Central memory CD4-positive, alpha-beta T cell (primary cell): ENCODE measurements around the gene LRFN2.

Source experiments
- DNase-seq: peaks from one replicate; pipeline ENCODE4 v3.0.0; 2022

Gene LRFN2

GRCh38 chr6:40426346-40427066 is 160.7 kb downstream of the LRFN2 start:
- DNase-seq, result no peak

GRCh38 chr6:40425192-40425919 is 161.8 kb downstream of the LRFN2 start:
- no peak for DNase-seq

GRCh38 chr6:40422046-40422445 is 165.1 kb downstream of the LRFN2 start:
- no peak for DNase-seq

- no peak for DNase-seq
Observed at GRCh38 chr6:40419946-40420728, 167.0 kb downstream of the LRFN2 start.

DNA sequence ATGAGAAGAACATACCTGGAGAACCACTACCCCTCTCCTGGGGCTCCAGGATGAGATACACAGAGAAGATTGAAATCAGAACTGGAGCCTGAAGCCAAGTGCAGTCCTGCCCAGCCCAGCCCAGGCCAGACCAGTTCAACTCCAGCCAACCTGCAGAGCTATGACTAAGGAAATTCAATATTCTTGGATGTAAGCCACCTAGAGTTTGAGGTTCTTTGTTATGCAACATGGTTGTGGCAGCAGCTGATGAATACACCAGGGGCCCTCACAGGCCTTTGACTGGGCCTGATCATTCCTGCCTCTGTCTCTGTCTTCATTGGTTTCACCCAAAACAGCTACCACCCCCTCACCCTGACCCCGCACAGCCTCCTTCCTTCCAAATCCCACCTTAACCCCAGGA is 167.8 kb downstream of the LRFN2 start:
- no peak for DNase-seq

GRCh38 chr6:40417031-40417430 is 170.1 kb downstream of the LRFN2 start:
- no peak for DNase-seq

GRCh38 chr6:40414617-40415016 is 172.5 kb downstream of the LRFN2 start:
- DNase-seq, result no peak

DNA sequence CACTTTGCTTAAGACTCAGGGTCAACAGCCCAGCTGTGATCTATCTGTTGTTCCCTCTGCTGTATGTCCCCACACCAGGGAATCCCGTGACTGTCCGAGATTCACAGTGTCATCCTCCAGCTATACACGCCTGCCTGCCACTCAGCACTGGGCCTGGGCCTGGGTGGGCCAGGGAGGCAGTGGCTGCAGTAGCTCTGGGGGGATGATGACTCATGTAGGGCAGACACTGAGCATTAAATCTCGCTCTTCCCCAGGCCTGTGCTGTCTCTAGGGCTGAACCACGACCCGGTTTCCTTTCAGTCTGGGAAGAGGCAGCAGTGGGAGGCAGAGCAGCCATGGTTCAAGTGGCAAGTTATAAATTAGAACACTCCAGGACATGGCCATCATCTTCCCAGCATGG is 173.9 kb downstream of the LRFN2 start:
- DNase-seq, result no peak

DNA sequence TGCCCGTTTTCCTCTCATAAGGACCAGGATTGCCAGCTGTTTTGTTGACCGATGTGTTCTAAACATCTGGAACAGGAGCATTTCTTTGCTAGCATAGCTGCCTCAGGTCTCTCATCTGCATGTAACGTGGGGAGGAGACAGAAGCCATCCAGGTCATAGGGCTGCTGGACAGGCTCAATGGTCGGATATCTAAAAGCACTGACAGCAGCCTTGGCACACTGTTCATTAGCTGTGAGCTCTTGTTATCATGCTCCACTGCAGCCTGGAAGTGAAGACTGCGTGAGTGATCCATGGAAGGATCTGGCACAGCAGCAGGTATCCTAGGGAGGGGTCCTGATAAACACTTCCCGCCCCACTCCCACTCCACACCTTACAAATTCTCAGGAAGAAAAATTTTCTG is 175.3 kb downstream of the LRFN2 start:
- DNase-seq, result no peak

DNA sequence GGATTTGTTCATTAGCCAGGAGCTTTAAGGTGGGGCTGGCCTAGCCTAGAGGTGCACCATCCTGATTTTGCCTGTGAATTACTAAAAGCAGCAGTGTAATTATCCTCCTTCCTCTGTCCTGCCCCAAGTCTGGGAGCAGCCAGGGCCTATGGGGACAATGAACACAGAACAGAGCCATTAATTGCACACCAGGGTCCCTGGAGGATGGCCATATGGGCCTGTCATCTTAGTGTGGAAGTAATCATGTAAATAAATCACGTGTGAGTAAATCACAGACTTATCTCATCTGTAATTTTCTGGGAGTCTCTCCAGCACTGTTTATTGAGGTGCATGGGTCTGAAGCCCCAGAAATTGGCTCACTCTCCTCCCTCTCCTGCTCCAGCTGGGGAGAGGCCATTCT is 176.3 kb downstream of the LRFN2 start:
- no peak for DNase-seq

DNA sequence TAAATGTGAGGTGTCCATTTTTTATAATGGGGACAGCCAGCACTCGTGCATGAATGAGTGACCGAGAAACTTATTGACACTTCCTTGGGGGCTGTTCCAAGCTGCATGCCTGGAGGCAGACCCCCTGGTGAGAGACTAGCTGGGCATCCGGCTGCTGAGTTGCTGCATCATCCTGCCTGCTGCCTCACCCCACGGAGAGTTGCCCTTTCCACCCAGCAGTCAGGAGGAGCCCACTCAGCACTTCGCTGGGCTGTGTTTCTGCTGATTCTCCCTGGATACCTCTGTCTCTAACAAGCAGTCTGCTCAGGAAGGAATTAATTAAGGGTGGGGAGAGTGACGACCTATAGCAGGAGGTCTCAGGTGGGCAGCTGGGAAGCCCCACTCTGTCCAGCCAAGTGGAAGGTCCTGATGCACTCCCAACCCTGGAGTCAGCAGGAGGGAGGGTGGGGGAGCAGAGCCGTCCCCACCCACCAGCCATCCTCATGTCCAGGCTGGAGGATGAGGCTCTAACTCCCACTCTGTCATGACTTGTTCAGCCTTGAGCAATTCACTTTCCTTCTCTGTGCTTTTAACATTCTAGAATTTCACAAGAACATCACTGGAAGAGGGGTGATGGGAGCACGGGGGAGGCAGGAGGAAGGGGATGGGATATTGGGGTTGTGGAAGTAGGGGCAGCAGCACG is 177.3 kb downstream of the LRFN2 start:
- DNase-seq, result no peak

GRCh38 chr6:40408786-40409542 is 178.2 kb downstream of the LRFN2 start:
- DNase-seq, result no peak

DNA sequence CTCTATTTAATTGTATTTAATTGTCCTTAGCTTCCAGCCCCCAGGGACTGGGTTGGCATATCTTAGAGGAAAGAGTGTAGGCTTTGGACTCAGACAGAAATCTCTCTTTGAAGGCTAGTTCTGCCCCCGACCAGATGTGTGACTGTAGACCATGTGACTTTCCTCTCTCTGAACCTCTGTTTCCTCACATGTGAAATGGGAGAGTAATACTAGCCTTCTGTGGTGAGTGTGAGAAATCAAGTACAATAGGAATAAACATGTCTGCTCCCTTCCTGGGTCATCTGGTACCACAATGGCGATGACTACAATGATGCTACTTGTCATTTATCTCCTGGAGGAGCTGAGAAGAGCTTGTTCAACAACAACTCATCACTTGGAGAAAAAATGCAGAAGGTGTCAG is 179.9 kb downstream of the LRFN2 start:
- no peak for DNase-seq

GRCh38 chr6:40406175-40406574 is 181.0 kb downstream of the LRFN2 start:
- no peak for DNase-seq

DNA sequence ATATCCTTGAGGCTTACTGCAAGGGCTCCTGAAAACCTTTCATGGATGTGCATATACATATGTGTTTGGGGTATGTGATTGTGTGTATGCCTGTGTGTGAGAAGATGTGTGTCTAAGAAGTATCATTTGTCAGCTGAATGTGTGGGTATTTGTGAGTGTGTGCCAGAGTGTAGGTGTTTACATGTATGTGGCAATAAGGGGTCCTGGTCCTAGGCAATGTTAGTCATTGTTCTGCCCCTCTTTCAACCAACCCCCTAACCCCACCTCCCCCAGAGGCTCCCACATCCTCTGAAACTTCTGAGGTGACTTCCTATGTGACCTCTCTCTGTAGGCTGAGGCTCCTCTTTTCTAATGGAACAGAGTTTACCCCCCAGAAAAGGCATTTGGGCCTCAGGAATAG is 186.4 kb downstream of the LRFN2 start:
- DNase-seq, result no peak

DNA sequence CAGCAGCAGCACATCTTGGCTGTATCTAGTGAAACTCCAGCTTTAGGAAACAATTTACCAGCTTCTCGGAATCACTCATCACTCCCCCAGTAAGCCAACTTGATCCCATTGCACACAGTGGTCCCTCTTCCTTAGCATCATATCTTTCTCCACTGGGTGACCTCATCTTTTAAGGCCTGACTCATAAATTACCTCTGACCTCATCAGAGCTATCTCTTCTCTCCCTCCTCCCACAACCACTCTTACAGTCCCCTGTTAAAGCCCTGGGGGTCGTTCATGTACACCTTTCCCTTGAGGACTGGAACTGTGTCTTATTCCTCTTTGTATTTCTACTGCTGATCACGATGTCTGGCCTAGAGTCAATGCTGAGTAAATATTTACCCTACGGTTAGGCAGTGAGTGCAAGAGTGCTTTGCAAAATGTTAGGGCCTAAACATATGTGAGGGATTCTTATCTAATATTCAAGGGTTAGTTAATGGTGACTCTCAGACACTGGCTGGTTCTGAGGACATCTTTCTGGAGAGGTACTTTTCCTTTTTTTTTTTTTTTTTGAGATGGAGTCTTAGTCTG is 187.2 kb downstream of the LRFN2 start:
- DNase-seq, result no peak

GRCh38 chr6:40398810-40399477 is 188.2 kb downstream of the LRFN2 start:
- no peak for DNase-seq

GRCh38 chr6:40398034-40398691 is 189.0 kb downstream of the LRFN2 start:
- no peak for DNase-seq

- DNase-seq, result no peak
Observed at GRCh38 chr6:40397287-40398033, 189.7 kb downstream of the LRFN2 start.

- DNase-seq, result no peak
Observed at GRCh38 chr6:40395698-40396076, 191.5 kb downstream of the LRFN2 start.
